Transverse colon (tissue), 4 donors: ENCODE measurements around the gene SNRNP27. TPM values are rescaled to one million over a fixed set of nuclear protein-coding genes. Genes with fewer than 3 reads are reported as not detected.
A peak's percentile ranks its signal among the peaks of the same experiment; 100 is the strongest.

Experiments used
- DNase-seq: peaks from one replicate; pipeline ENCODE4 v3.0.0-alpha.2; 2019
- H3K27ac ChIP-seq, 4 donors: fragments of 200-600 bp; sonication (generic); 2 replicates each; pipeline ENCODE4 v1.5.1; 2016 to 2018; ENCODE audit warnings: inconsistent platforms in 4 of 4
- H3K27me3 ChIP-seq: fragments of 200-600 bp; sonication (generic); 2 replicates; pipeline ENCODE4 v1.5.1; 2017; ENCODE audit warnings: inconsistent platforms
- H3K36me3 ChIP-seq, 4 donors: fragments of 200-600 bp; sonication (generic); 2 replicates each; pipeline ENCODE4 v1.5.1; 2017 to 2019; ENCODE audit warnings: inconsistent platforms in 4 of 4
- H3K4me1 ChIP-seq, 4 donors: fragments of 200-600 bp; sonication (generic); 2 replicates each; pipeline ENCODE4 v1.5.1; 2017 to 2020; ENCODE audit warnings: inconsistent platforms in 4 of 4
- H3K4me3 ChIP-seq, 4 donors: fragments of 200-600 bp; sonication (generic); 1 replicate in 1 of 4; 2 replicates in 3 of 4; pipeline versions ENCODE4 v1.5.1 to v1.6.1; 2017 to 2019; ENCODE audit warnings: inconsistent platforms in 4 of 4
- H3K9me3 ChIP-seq, 2 donors: fragments of 200-600 bp; sonication (generic); 2 replicates each; pipeline ENCODE4 v1.5.1; 2017 to 2019; ENCODE audit warnings: inconsistent platforms in 2 of 2
- EP300 ChIP-seq: sonication (generic); formaldehyde crosslinking; IDR thresholded peaks from one replicate; pipeline ENCODE4 v1.6.1; 2017; ENCODE audit warnings: antibody characterized with exemption, low read depth
- POLR2A ChIP-seq: fragments of 450-650 bp; IDR thresholded peaks from one replicate; pipeline ENCODE4 v1.6.1; 2016; ENCODE audit warnings: antibody characterized with exemption, mild to moderate bottlenecking, moderate library complexity
- POLR2AphosphoS5 ChIP-seq, 3 donors: sonication (generic); formaldehyde crosslinking; IDR thresholded peaks; one replicate each; pipeline ENCODE4 v1.6.1; 2016; ENCODE audit warnings: antibody characterized with exemption in 3 of 3
- WGBS, 2 donors: methylation state at CpG; one replicate each; pipeline ENCODE4 v1.1.5; 2018; ENCODE audit warnings: low coverage in 1 of 2; 5-methylcytosine and 5-hydroxymethylcytosine counted together
- in situ Hi-C, 4 donors: fragments of 200-750 bp; cut with MboI; loops; one replicate each; pipeline versions ENCODE4 v1.15.0 to v1.15.1; 2017; ENCODE audit warnings: low sequenced_read_pairs in 3 of 4, low pct_ligation_motif_present in 1 of 4, low pct_unique_long_range_greater_than_20kb in 1 of 4
- intact Hi-C: fragments of 100-400 bp; cut with DNase I; formaldehyde crosslinking; loops from one replicate; pipeline ENCODE4 v1.15.1; 2023; ENCODE audit warnings: low total_unique reads
- total RNA-seq, 4 donors: library from RNA; depleted of rRNA; stranded (reverse); fragments of >200 nt; gene quantifications; one replicate each; pipeline ENCODE4 v1.1.0, GENCODE V29; 2016
- TF ChIP-seq, protein P1 (sequence below), 5 experiments: fragments of 200-600 bp in 3 of 5; fragments of 450-650 bp in 2 of 5; sonication (generic) in 3 of 5; IDR thresholded peaks; 1 replicate in 2 of 5; 2 replicates in 3 of 5; pipeline ENCODE4 v1.5.1; 2016 to 2017; ENCODE audit warnings: antibody characterized with exemption in 5 of 5, inconsistent platforms in 3 of 5, mild to moderate bottlenecking in 2 of 5, moderate library complexity in 1 of 5

The SNRNP27 gene
- total RNA-seq, 4 donors from 2014 or later = 2.4 to 75.4 (median 63.6) TPM

DNA sequence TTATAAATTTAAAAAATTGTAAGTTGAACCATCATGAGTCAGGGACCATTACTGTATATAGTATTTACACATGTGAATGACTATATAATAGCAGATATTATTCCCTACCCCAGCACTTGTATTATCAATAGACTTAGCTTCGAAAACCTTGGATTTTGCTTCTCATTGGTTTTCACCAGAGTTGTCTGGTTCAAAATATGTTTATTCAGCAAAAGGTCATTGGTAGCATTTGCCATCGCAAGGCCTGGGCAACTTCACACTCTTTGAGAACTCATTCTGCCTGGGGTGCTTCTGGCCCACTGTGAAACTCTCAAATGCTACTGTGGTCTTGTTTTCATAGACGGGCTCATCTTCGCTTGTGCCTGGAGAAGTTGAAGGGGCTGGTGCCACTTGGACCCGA, 41.3 kb downstream of the SNRNP27 start:
- in situ Hi-C loops = loop anchor here in 1 of 4 donors (25.0 kb wide), 1 partner anchor 127 kb away; no protein-coding TSS in a partner anchor
- peaks cover 0 to 23% (median 10%) of the 10 kb centered on the region in 4 donors for H3K4me1 ChIP-seq
- no peak overlapping the region for H3K27ac ChIP-seq
- H3K4me3 ChIP-seq = no peak overlapping the region
- H3K36me3 ChIP-seq = peaks cover 0 to 50% (median 21%) of the 10 kb centered on the region in 4 donors
- H3K9me3 ChIP-seq = no peaks in the 10 kb centered on the region
- no peak for DNase-seq
- TF ChIP-seq EP300 = no peak
- TF ChIP-seq, protein P1, sequence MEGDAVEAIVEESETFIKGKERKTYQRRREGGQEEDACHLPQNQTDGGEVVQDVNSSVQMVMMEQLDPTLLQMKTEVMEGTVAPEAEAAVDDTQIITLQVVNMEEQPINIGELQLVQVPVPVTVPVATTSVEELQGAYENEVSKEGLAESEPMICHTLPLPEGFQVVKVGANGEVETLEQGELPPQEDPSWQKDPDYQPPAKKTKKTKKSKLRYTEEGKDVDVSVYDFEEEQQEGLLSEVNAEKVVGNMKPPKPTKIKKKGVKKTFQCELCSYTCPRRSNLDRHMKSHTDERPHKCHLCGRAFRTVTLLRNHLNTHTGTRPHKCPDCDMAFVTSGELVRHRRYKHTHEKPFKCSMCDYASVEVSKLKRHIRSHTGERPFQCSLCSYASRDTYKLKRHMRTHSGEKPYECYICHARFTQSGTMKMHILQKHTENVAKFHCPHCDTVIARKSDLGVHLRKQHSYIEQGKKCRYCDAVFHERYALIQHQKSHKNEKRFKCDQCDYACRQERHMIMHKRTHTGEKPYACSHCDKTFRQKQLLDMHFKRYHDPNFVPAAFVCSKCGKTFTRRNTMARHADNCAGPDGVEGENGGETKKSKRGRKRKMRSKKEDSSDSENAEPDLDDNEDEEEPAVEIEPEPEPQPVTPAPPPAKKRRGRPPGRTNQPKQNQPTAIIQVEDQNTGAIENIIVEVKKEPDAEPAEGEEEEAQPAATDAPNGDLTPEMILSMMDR (IDR thresholded peaks at IDR 0.05) = no peak
- no peak for TF ChIP-seq POLR2A
- no peak for TF ChIP-seq POLR2AphosphoS5 (IDR thresholded peaks at IDR 0.05)
- WGBS, 2 donors = 98 to 100% methylated on average over 4 to 5 of the region's 5 CpGs
- intact Hi-C loops = no loop called here
- H3K27me3 ChIP-seq = no peaks in the 10 kb centered on the region

GRCh38 chr2:69936906-69937305, 43.1 kb downstream of the SNRNP27 start:
- no peaks in the 10 kb centered on the region for H3K27me3 ChIP-seq
- WGBS, 2 donors = 90% methylated on average over 11 of the region's 11 CpGs; no CpG with 5 or more reads in 1 of the 2 donors
- intact Hi-C loops = no loop called here
- peaks cover 0 to 23% (median 10%) of the 10 kb centered on the region in 4 donors for H3K4me1 ChIP-seq
- no peak overlapping the region for H3K4me3 ChIP-seq
- in situ Hi-C loops = loop anchor here in 1 of 4 donors (25.0 kb wide), 1 partner anchor 125 kb away; no protein-coding TSS in a partner anchor
- H3K9me3 ChIP-seq = no peaks in the 10 kb centered on the region
- peaks cover 0 to 68% (median 24%) of the 10 kb centered on the region in 4 donors for H3K36me3 ChIP-seq
- no peak for TF ChIP-seq POLR2A
- TF ChIP-seq POLR2AphosphoS5 (IDR thresholded peaks at IDR 0.05) = no peak
- no peak for TF ChIP-seq EP300
- DNase-seq = no peak
- no peak overlapping the region for H3K27ac ChIP-seq

DNA sequence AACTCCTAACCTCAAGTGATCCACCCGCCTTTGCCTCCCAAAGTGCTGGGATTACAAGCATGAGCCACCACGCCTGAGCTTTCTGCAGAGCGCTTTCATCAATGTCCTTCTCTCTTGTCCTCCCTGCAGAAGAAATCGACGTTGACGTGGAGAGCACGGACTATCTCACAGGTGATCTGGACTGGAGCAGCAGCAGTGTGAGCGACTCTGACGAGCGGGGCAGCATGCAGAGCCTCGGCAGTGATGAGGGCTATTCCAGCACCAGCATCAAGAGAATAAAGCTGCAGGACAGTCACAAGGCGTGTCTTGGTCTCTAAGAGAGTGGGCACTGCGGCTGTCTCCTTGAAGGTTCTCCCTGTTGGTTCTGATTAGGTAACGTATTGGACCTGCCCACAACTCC, 44.2 kb downstream of the SNRNP27 start:
- no peaks in the 10 kb centered on the region for H3K9me3 ChIP-seq
- peaks cover 0 to 20% (median 10%) of the 10 kb centered on the region in 4 donors for H3K4me1 ChIP-seq
- TF ChIP-seq EP300 (no peak), POLR2AphosphoS5 (IDR thresholded peaks at IDR 0.05) (no peak), POLR2A (no peak)
- TF ChIP-seq, protein P1 (IDR thresholded peaks at IDR 0.05) = no peak
- no peak overlapping the region for H3K27ac ChIP-seq
- no peak overlapping the region for H3K4me3 ChIP-seq
- 80 to 97% methylated on average over 1 to 14 of the region's 14 CpGs for WGBS, 2 donors
- intact Hi-C loops (no loop called here), in situ Hi-C loops (loop anchor here in 1 of 4 donors (25.0 kb wide), 1 partner anchor 124 kb away; no protein-coding TSS in a partner anchor)
- peaks cover 0 to 73% (median 24%) of the 10 kb centered on the region in 4 donors for H3K36me3 ChIP-seq
- no peak for DNase-seq
- no peaks in the 10 kb centered on the region for H3K27me3 ChIP-seq

GRCh38 chr2:69939722-69940121, 46.0 kb downstream of the SNRNP27 start:
- H3K36me3 ChIP-seq = peaks cover 0 to 73% (median 24%) of the 10 kb centered on the region in 4 donors
- no peaks in the 10 kb centered on the region for H3K9me3 ChIP-seq
- DNase-seq = no peak
- 83% methylated on average over 14 of the region's 14 CpGs; no CpG with 5 or more reads in 1 of the 2 donors for WGBS, 2 donors
- TF ChIP-seq, protein P1 (IDR thresholded peaks at IDR 0.05) = no peak
- peak in 1 of 3 donors; percentile 3 for TF ChIP-seq POLR2AphosphoS5 (IDR thresholded peaks at IDR 0.05)
- no peak overlapping the region for H3K27ac ChIP-seq
- no peak overlapping the region for H3K4me3 ChIP-seq
- no peaks in the 10 kb centered on the region for H3K27me3 ChIP-seq
- intact Hi-C loops (no loop called here), in situ Hi-C loops (loop anchor here in 1 of 4 donors (25.0 kb wide), 1 partner anchor 123 kb away; no protein-coding TSS in a partner anchor)
- H3K4me1 ChIP-seq = peaks cover 0 to 7% (median 0%) of the 10 kb centered on the region in 4 donors
